ENCODE results near the gene ADGRD1.

GRCh38 chr12:131152587-131152986 is 198.9 kb downstream of the ADGRD1 start:
- no peak for TF ChIP-seq GATA3 (IDR thresholded peaks at IDR 0.05; ENCODE audit: low read depth, low read length)
- TF ChIP-seq GATA2 (IDR thresholded peaks at IDR 0.05; ENCODE audit: low read depth, low read length) = no peak

All from SH-SY5Y (cell line).